Measurements from ENCODE around the gene RELN.

DNA sequence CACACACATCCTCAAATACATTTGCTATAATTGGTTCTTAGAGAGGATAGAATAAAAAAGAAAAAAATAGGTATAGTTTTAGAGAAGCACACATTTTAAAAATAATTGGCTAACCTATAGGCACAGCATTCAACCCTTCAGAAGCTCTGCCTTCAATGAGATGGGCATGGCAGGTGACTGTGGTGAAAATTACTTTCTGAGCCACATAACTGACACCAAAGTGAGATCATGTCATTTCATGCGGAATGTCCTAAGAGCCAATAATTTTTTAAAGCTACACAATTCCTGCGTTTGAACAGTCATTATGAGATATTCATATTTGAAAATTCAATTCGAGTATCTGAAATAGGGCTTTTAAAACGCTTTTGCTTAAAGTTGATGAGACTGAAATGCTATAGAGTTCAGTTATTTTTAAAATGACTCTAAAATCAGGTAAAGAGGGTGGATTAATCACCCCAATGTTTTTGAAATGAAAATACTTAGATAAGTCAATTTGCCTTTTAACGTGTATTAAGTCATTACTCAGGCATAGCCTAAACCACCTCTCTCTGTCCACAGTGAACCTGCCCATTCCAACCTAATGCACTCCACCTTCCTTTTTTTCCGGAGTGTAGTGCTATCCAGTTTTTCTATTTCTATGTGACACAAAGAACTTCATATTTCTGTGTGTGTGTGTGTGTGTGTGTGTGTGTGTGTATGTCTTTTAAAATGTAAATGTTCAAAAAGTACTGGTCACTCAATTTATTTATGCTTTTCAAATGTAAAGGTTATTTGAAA, 6.1 kb downstream of the RELN start:
- TF ChIP-seq POLR2A (IDR thresholded peaks at IDR 0.05): no peak
- TF ChIP-seq, protein P1, sequence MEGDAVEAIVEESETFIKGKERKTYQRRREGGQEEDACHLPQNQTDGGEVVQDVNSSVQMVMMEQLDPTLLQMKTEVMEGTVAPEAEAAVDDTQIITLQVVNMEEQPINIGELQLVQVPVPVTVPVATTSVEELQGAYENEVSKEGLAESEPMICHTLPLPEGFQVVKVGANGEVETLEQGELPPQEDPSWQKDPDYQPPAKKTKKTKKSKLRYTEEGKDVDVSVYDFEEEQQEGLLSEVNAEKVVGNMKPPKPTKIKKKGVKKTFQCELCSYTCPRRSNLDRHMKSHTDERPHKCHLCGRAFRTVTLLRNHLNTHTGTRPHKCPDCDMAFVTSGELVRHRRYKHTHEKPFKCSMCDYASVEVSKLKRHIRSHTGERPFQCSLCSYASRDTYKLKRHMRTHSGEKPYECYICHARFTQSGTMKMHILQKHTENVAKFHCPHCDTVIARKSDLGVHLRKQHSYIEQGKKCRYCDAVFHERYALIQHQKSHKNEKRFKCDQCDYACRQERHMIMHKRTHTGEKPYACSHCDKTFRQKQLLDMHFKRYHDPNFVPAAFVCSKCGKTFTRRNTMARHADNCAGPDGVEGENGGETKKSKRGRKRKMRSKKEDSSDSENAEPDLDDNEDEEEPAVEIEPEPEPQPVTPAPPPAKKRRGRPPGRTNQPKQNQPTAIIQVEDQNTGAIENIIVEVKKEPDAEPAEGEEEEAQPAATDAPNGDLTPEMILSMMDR (IDR thresholded peaks at IDR 0.05): no peak
